ENCODE measurements around the gene CD34.

Gene CD34

DNA sequence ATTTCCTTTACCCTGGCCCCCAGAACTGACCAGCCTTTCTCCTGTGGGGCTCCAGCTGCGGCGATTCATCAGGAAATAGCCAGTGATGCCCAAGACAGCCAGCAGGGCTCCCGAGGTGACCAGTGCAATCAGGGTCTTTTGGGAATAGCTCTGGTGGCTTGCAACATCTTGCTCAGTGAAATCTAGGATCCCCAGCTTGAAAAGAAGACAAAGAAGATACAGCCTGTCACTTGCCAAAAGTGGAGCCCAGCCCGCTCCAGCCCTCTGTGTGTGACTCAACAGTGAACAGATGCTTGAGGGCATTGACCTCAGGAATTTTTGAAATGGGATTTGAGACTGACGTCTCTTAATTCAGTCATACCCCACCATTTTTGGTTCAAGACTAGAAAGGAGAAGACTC is 22.3 kb downstream of the CD34 start:
- TF ChIP-seq OSR1 (CRISPR knock-in tag; IDR thresholded peaks at IDR 0.05) (no peak), ZNF8 (CRISPR knock-in tag; IDR thresholded peaks at IDR 0.05) (no peak), ZNF70 (CRISPR knock-in tag; IDR thresholded peaks at IDR 0.05) (no peak), ISL1 (CRISPR knock-in tag; IDR thresholded peaks at IDR 0.05) (no peak), SNAI2 (CRISPR knock-in tag; IDR thresholded peaks at IDR 0.05) (no peak), TCF4 (CRISPR knock-in tag; IDR thresholded peaks at IDR 0.05; ENCODE audit: borderline replicate concordance) (no peak), ZC3H10 (CRISPR knock-in tag; IDR thresholded peaks at IDR 0.05) (no peak), RARB (CRISPR knock-in tag; IDR thresholded peaks at IDR 0.05) (no peak), ZNF565 (CRISPR knock-in tag; conservative IDR thresholded peaks at IDR 0.05; ENCODE audit: low read depth) (no peak), ARNTL (CRISPR knock-in tag; IDR thresholded peaks at IDR 0.05; ENCODE audit: borderline replicate concordance, low read depth) (no peak), PATZ1 (CRISPR knock-in tag; IDR thresholded peaks at IDR 0.05; ENCODE audit: borderline replicate concordance) (no peak), BACH2 (CRISPR knock-in tag; IDR thresholded peaks at IDR 0.05; ENCODE audit: borderline replicate concordance) (no peak), ZFP30 (CRISPR knock-in tag; IDR thresholded peaks at IDR 0.05) (no peak), TOX (CRISPR knock-in tag; IDR thresholded peaks at IDR 0.05; ENCODE audit: borderline replicate concordance) (no peak), ZFP3 (CRISPR knock-in tag; IDR thresholded peaks at IDR 0.05) (no peak), GLIS3 (CRISPR knock-in tag; IDR thresholded peaks at IDR 0.05) (no peak), CREB5 (CRISPR knock-in tag; IDR thresholded peaks at IDR 0.05; ENCODE audit: low read depth) (no peak), CSRNP3 (CRISPR knock-in tag; IDR thresholded peaks at IDR 0.05) (no peak)
- TF ChIP-seq, protein P1, sequence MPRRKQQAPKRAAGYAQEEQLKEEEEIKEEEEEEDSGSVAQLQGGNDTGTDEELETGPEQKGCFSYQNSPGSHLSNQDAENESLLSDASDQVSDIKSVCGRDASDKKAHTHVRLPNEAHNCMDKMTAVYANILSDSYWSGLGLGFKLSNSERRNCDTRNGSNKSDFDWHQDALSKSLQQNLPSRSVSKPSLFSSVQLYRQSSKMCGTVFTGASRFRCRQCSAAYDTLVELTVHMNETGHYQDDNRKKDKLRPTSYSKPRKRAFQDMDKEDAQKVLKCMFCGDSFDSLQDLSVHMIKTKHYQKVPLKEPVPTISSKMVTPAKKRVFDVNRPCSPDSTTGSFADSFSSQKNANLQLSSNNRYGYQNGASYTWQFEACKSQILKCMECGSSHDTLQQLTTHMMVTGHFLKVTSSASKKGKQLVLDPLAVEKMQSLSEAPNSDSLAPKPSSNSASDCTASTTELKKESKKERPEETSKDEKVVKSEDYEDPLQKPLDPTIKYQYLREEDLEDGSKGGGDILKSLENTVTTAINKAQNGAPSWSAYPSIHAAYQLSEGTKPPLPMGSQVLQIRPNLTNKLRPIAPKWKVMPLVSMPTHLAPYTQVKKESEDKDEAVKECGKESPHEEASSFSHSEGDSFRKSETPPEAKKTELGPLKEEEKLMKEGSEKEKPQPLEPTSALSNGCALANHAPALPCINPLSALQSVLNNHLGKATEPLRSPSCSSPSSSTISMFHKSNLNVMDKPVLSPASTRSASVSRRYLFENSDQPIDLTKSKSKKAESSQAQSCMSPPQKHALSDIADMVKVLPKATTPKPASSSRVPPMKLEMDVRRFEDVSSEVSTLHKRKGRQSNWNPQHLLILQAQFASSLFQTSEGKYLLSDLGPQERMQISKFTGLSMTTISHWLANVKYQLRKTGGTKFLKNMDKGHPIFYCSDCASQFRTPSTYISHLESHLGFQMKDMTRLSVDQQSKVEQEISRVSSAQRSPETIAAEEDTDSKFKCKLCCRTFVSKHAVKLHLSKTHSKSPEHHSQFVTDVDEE (CRISPR knock-in tag; IDR thresholded peaks at IDR 0.05), result no peak
- TF ChIP-seq, protein P2, sequence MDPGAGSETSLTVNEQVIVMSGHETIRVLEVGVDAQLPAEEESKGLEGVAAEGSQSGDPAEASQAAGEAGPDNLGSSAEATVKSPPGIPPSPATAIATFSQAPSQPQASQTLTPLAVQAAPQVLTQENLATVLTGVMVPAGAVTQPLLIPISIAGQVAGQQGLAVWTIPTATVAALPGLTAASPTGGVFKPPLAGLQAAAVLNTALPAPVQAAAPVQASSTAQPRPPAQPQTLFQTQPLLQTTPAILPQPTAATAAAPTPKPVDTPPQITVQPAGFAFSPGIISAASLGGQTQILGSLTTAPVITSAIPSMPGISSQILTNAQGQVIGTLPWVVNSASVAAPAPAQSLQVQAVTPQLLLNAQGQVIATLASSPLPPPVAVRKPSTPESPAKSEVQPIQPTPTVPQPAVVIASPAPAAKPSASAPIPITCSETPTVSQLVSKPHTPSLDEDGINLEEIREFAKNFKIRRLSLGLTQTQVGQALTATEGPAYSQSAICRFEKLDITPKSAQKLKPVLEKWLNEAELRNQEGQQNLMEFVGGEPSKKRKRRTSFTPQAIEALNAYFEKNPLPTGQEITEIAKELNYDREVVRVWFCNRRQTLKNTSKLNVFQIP (CRISPR knock-in tag; IDR thresholded peaks at IDR 0.05; ENCODE audit: borderline replicate concordance, low read depth), result no peak
- ATAC-seq, result no peak

DNA sequence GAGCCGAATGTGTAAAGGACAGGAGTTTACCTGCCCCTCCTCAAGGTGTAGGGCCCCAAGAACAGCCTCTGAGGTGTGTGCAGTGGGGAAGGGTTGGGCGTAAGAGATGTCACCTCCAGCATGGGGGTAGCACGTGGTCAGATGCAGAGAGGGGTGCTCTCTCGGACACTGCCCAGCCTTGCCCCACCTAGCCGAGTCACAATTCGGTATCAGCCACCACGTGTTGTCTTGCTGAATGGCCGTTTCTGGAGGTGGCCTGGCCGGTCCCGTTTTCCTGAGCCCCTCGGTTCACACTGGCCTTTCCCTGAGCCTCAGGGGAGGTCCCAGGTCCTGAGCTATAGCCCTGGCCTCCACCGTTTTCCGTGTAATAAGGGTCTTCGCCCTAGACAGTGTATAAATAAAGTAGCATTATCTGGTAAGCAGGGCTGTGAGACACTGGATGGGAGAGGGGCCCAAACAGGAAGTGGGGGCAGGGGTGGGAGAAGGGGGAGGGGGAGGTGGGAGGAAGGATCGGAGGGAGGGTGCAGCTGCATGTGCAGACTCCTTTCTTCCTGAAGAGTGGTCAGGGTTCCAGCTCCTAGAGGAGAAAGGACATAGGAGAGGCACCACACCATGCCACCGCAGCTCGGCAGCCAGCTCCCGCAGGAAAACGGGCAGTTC is 23.3 kb downstream of the CD34 start:
- no peak for TF ChIP-seq ZFP3 (CRISPR knock-in tag; IDR thresholded peaks at IDR 0.05)
- TF ChIP-seq SNAI2 (CRISPR knock-in tag; IDR thresholded peaks at IDR 0.05), result no peak
- ATAC-seq, result no peak

GRCh38 chr1:207886227-207886626 is 24.7 kb downstream of the CD34 start:
- no peak for ATAC-seq
- TF ChIP-seq OSR1 (CRISPR knock-in tag; IDR thresholded peaks at IDR 0.05), result no peak
- TF ChIP-seq SNAI2 (CRISPR knock-in tag; IDR thresholded peaks at IDR 0.05), result no peak
- TF ChIP-seq ESRRG (CRISPR knock-in tag; IDR thresholded peaks at IDR 0.05), result no peak
- no peak for TF ChIP-seq CSDC2 (CRISPR knock-in tag; IDR thresholded peaks at IDR 0.05)
- TF ChIP-seq PATZ1 (CRISPR knock-in tag; IDR thresholded peaks at IDR 0.05; ENCODE audit: borderline replicate concordance), result no peak
- no peak for TF ChIP-seq ARNTL (CRISPR knock-in tag; IDR thresholded peaks at IDR 0.05; ENCODE audit: borderline replicate concordance, low read depth)
- TF ChIP-seq BACH2 (CRISPR knock-in tag; IDR thresholded peaks at IDR 0.05; ENCODE audit: borderline replicate concordance), result no peak
- TF ChIP-seq RARB (CRISPR knock-in tag; IDR thresholded peaks at IDR 0.05), result no peak
- TF ChIP-seq TOX (CRISPR knock-in tag; IDR thresholded peaks at IDR 0.05; ENCODE audit: borderline replicate concordance), result no peak
- no peak for TF ChIP-seq ZC3H10 (CRISPR knock-in tag; IDR thresholded peaks at IDR 0.05)
- TF ChIP-seq ISL1 (CRISPR knock-in tag; IDR thresholded peaks at IDR 0.05), result no peak
- no peak for TF ChIP-seq ZNF8 (CRISPR knock-in tag; IDR thresholded peaks at IDR 0.05)
- TF ChIP-seq, protein P2 (CRISPR knock-in tag; IDR thresholded peaks at IDR 0.05; ENCODE audit: borderline replicate concordance, low read depth), result no peak
- no peak for TF ChIP-seq CSRNP3 (CRISPR knock-in tag; IDR thresholded peaks at IDR 0.05)

Data from SK-N-SH treated with all-trans-retinoic acid at 6 μM for 48 hours (cell line).